ENCODE data around the gene TMEM131L. TPM values are rescaled to one million over a fixed set of nuclear protein-coding genes. Genes with fewer than 3 reads are reported as not detected.
A peak's percentile ranks its signal among the peaks of the same experiment; 100 is the strongest.
"Not testable (repeated sequence)": the region's sequence is repeated elsewhere in the genome, so short reads cannot be mapped to it uniquely, and the experiment has no call there.

TMEM131L gene
- total RNA-seq, 1 experiment from 2014 or later, result 4.5 TPM

- peak; percentile 28 for DNase-seq (ENCODE audit: low spot score)
- in situ Hi-C loops (cut with HindIII; ENCODE audit: low sequenced_read_pairs), result no loop called here
Measured at GRCh38 chr4:153651116-153651515, 185.0 kb downstream of the TMEM131L start.

GRCh38 chr4:153651587-153651986 lies 185.4 kb downstream of the TMEM131L start:
- no peak for DNase-seq (ENCODE audit: low spot score)
- in situ Hi-C loops (cut with HindIII; ENCODE audit: low sequenced_read_pairs), result no loop called here

- DNase-seq (ENCODE audit: low spot score), result no peak
- in situ Hi-C loops (cut with HindIII; ENCODE audit: low sequenced_read_pairs), result no loop called here
Measured at GRCh38 chr4:153652051-153652784, 186.1 kb downstream of the TMEM131L start.

GRCh38 chr4:153655002-153655541 lies 188.9 kb downstream of the TMEM131L start:
- DNase-seq (ENCODE audit: low spot score), result no peak
- in situ Hi-C loops (cut with HindIII; ENCODE audit: low sequenced_read_pairs), result no loop called here

GRCh38 chr4:153655928-153656327 lies 189.8 kb downstream of the TMEM131L start:
- in situ Hi-C loops (cut with HindIII; ENCODE audit: low sequenced_read_pairs), result no loop called here
- DNase-seq (ENCODE audit: low spot score), result no peak

GRCh38 chr4:153661215-153661822 lies 195.2 kb downstream of the TMEM131L start:
- DNase-seq (ENCODE audit: low spot score), result no peak
- in situ Hi-C loops (cut with HindIII; ENCODE audit: low sequenced_read_pairs), result no loop called here

GRCh38 chr4:153661908-153662307 lies 195.7 kb downstream of the TMEM131L start:
- in situ Hi-C loops (cut with HindIII; ENCODE audit: low sequenced_read_pairs), result no loop called here
- no peak for DNase-seq (ENCODE audit: low spot score)

GRCh38 chr4:153663667-153664066 lies 197.5 kb downstream of the TMEM131L start:
- in situ Hi-C loops (cut with HindIII; ENCODE audit: low sequenced_read_pairs), result no loop called here
- no peak for DNase-seq (ENCODE audit: low spot score)

- DNase-seq (ENCODE audit: low spot score); in situ Hi-C loops (cut with HindIII; ENCODE audit: low sequenced_read_pairs): not testable (repeated sequence)
Measured at GRCh38 chr4:153666505-153666904, 200.3 kb downstream of the TMEM131L start.

- in situ Hi-C loops (cut with HindIII; ENCODE audit: low sequenced_read_pairs), result no loop called here
- no peak for DNase-seq (ENCODE audit: low spot score)
Measured at GRCh38 chr4:153668647-153669046, 202.5 kb downstream of the TMEM131L start.

- in situ Hi-C loops (cut with HindIII; ENCODE audit: low sequenced_read_pairs), result no loop called here
- no peak for DNase-seq (ENCODE audit: low spot score)
Measured at GRCh38 chr4:153669838-153670237, 203.7 kb downstream of the TMEM131L start.

GRCh38 chr4:153676486-153676885 lies 210.3 kb downstream of the TMEM131L start:
- no peak for DNase-seq (ENCODE audit: low spot score)
- in situ Hi-C loops (cut with HindIII; ENCODE audit: low sequenced_read_pairs), result no loop called here

GRCh38 chr4:153676984-153677383 lies 210.8 kb downstream of the TMEM131L start:
- DNase-seq (ENCODE audit: low spot score), result no peak
- in situ Hi-C loops (cut with HindIII; ENCODE audit: low sequenced_read_pairs), result no loop called here

GRCh38 chr4:153679486-153679885 lies 213.3 kb downstream of the TMEM131L start:
- in situ Hi-C loops (cut with HindIII; ENCODE audit: low sequenced_read_pairs), result no loop called here
- no peak for DNase-seq (ENCODE audit: low spot score)

GRCh38 chr4:153683763-153684181 lies 217.6 kb downstream of the TMEM131L start:
- DNase-seq (ENCODE audit: low spot score), result no peak
- in situ Hi-C loops (cut with HindIII; ENCODE audit: low sequenced_read_pairs), result no loop called here

GRCh38 chr4:153684182-153684970 lies 218.2 kb downstream of the TMEM131L start, which contains the start of gene TLR2:
TSS of gene TLR2 (plus strand) at chr4:153684280. CDS start at chr4:153702908, 18,628 bp downstream.
- in situ Hi-C loops (cut with HindIII; ENCODE audit: low sequenced_read_pairs), result no loop called here
- DNase-seq (ENCODE audit: low spot score), result no peak

GRCh38 chr4:153684971-153685371 lies 218.8 kb downstream of the TMEM131L start:
- in situ Hi-C loops (cut with HindIII; ENCODE audit: low sequenced_read_pairs), result no loop called here
- no peak for DNase-seq (ENCODE audit: low spot score)
